Prostate gland (tissue), 2 donors: ENCODE data around the gene SRBD1. TPM values are rescaled to one million over a fixed set of nuclear protein-coding genes. Genes with fewer than 3 reads are reported as not detected.

Source experiments
- DNase-seq: peaks from one replicate; pipeline ENCODE4 v3.0.0-alpha.2; 2019; ENCODE audit warnings: low spot score
- H3K27ac ChIP-seq, 2 donors: fragments of 200-600 bp; sonication (generic); 2 replicates each; pipeline ENCODE4 v1.5.1; 2017 to 2019
- H3K27me3 ChIP-seq: fragments of 200-600 bp; sonication (generic); replicated peaks from 2 replicates; pipeline ENCODE4 v1.5.1; 2019; ENCODE audit not compliant: insufficient read depth
- H3K36me3 ChIP-seq, 2 donors: fragments of 200-600 bp; sonication (generic); 1 replicate in 1 of 2; 2 replicates in 1 of 2; pipeline versions ENCODE4 v1.5.1 to v1.8.1; 2017 to 2019
- H3K4me1 ChIP-seq: fragments of 200-600 bp; sonication (generic); replicated peaks from 2 replicates; pipeline ENCODE4 v1.5.1; 2019
- H3K4me3 ChIP-seq, 2 donors: fragments of 200-600 bp; sonication (generic); 2 replicates each; pipeline ENCODE4 v1.5.1; 2017 to 2019
- H3K9me3 ChIP-seq: fragments of 200-600 bp; sonication (generic); 2 replicates; pipeline ENCODE4 v1.5.1; 2017
- CTCF ChIP-seq, 4 experiments: fragments of 200-600 bp in 2 of 4; fragments of 450-650 bp in 2 of 4; sonication (generic) in 2 of 4; IDR thresholded peaks; 1 replicate in 3 of 4; 2 replicates in 1 of 4; pipeline ENCODE4 v1.5.1; 2016 to 2019; ENCODE audit warnings: antibody characterized with exemption in 4 of 4, mild to moderate bottlenecking in 2 of 4, moderate library complexity in 2 of 4
- POLR2A ChIP-seq: fragments of 450-650 bp; IDR thresholded peaks from one replicate; pipeline ENCODE4 v1.6.1; 2016; ENCODE audit warnings: antibody characterized with exemption, mild to moderate bottlenecking
- POLR2AphosphoS5 ChIP-seq: sonication (generic); formaldehyde crosslinking; IDR thresholded peaks from one replicate; pipeline ENCODE4 v1.6.1; 2017; ENCODE audit warnings: antibody characterized with exemption
- WGBS: methylation state at CpG from one replicate; pipeline ENCODE4 v1.1.5; 2018; 5-methylcytosine and 5-hydroxymethylcytosine counted together
- intact Hi-C: fragments of 100-400 bp; cut with DNase I; formaldehyde crosslinking; loops from one replicate; pipeline ENCODE4 v1.14.2; 2022
- total RNA-seq, 2 donors: library from RNA; depleted of rRNA; stranded (reverse); fragments of >200 nt; gene quantifications; one replicate each; pipeline ENCODE4 v1.1.0, GENCODE V29; 2016

The SRBD1 gene
- total RNA-seq, 2 donors from 2014 or later: 16.5 to 25.9 TPM

- WGBS: 96% methylated on average over 6 of the region's 6 CpGs
- no peak for DNase-seq
- TF ChIP-seq POLR2A (no peak), POLR2AphosphoS5 (no peak), CTCF (IDR thresholded peaks at IDR 0.05) (no peak)
- Histone ChIP-seq H3K4me1 (no peaks in the 10 kb centered on the region), H3K4me3 (no peak overlapping the region), H3K9me3 (no peaks in the 10 kb centered on the region), H3K27ac (no peak overlapping the region), H3K36me3 (no peaks in the 10 kb centered on the region), H3K27me3 (no peaks in the 10 kb centered on the region)
- intact Hi-C loops: no loop called here
These were observed 35.2 kb downstream of the SRBD1 start for GRCh38 chr2:45575881-45576280.

GRCh38 chr2:45572979-45573378 lies 38.1 kb downstream of the SRBD1 start:
- DNase-seq: no peak
- H3K4me1 ChIP-seq: peaks cover 5% of the 10 kb centered on the region
- H3K36me3 ChIP-seq: no peaks in the 10 kb centered on the region
- no peaks in the 10 kb centered on the region for H3K27me3 ChIP-seq
- no peak overlapping the region for H3K27ac ChIP-seq
- H3K4me3 ChIP-seq: no peak overlapping the region
- no peaks in the 10 kb centered on the region for H3K9me3 ChIP-seq
- TF ChIP-seq POLR2A: no peak
- no peak for TF ChIP-seq CTCF (IDR thresholded peaks at IDR 0.05)
- no peak for TF ChIP-seq POLR2AphosphoS5
- intact Hi-C loops: no loop called here
- 93% methylated on average over 3 of the region's 3 CpGs for WGBS

GRCh38 chr2:45571940-45572339 lies 39.1 kb downstream of the SRBD1 start:
- Histone ChIP-seq H3K9me3 (no peaks in the 10 kb centered on the region), H3K27me3 (no peaks in the 10 kb centered on the region), H3K4me1 (peaks cover 5% of the 10 kb centered on the region), H3K27ac (no peak overlapping the region), H3K36me3 (no peaks in the 10 kb centered on the region), H3K4me3 (no peak overlapping the region)
- intact Hi-C loops: no loop called here
- TF ChIP-seq POLR2AphosphoS5 (no peak), CTCF (IDR thresholded peaks at IDR 0.05) (no peak), POLR2A (no peak)
- no peak for DNase-seq
- 94% methylated on average over 3 of the region's 3 CpGs for WGBS

DNA sequence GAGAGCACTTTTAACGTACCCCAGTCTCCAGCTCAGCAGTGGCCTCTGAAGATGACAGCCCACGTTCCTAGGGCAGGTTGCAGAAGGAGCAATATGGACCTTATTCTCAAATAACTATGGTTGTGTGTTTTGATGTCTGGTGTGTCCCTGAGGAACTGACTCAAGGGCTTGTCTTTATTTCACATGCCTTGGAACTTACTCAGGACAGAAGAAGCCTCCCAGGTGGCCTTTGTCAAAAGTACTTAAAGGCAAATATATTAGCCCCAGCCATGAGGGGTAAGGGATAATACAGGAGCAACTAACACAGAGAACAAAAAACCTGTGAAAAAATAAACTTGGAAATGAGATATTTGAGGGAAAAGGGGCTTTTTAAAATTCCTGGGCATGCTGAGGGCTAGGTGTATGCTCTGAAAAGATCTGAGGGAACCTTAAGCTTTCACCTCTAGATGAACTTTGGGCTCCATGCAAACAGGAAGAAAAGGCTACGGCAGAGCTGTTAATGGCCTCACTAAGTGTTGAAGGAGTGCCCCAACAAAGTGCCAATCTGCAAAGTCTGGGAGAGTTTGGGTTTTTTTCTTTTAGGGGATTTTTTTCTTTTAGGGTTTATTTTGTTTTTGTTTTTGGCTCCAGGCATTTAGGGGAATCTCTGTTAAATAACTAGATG lies 40.3 kb downstream of the SRBD1 start:
- no peaks in the 10 kb centered on the region for H3K27me3 ChIP-seq
- peaks cover 5% of the 10 kb centered on the region for H3K4me1 ChIP-seq
- no peak for TF ChIP-seq POLR2A
- no peaks in the 10 kb centered on the region for H3K36me3 ChIP-seq
- H3K4me3 ChIP-seq: no peak overlapping the region
- H3K27ac ChIP-seq: no peak overlapping the region
- intact Hi-C loops: no loop called here
- 68% methylated on average over 3 of the region's 3 CpGs for WGBS
- H3K9me3 ChIP-seq: no peaks in the 10 kb centered on the region
- no peak for DNase-seq

DNA sequence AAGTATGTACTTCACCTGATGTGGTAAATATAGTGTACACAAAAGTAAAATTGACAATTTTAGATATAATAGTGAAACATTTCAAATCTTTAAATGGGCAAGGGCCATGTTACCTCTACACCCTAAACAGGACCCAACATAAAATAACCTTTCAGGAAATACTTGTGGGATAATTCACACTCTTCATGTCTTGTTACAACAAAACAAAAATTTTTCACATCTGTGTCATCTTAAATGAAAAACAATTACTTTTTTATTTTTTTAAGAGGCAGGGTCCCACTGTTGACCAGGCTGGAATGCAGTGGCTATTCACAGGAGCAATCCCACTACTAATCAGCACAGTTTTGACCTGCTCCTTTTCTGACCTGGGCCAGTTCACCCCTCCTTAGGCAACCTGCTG lies 42.1 kb downstream of the SRBD1 start:
- Histone ChIP-seq H3K4me3 (no peak overlapping the region), H3K4me1 (peaks cover 5% of the 10 kb centered on the region), H3K36me3 (no peaks in the 10 kb centered on the region), H3K27ac (no peak overlapping the region), H3K9me3 (no peaks in the 10 kb centered on the region), H3K27me3 (no peaks in the 10 kb centered on the region)
- TF ChIP-seq POLR2AphosphoS5 (no peak), CTCF (IDR thresholded peaks at IDR 0.05) (no peak), POLR2A (no peak)
- intact Hi-C loops: no loop called here
- no peak for DNase-seq
